Esophagus muscularis mucosa (tissue), 4 donors: ENCODE data around the gene NCAM1.

Experiments used
- CTCF ChIP-seq, 3 experiments: fragments of 200-600 bp in 2 of 3; fragments of 450-650 bp in 1 of 3; sonication (generic) in 2 of 3; IDR thresholded peaks; one replicate each; pipeline ENCODE4 v1.5.1; 2017 to 2019; ENCODE audit warnings: antibody characterized with exemption in 3 of 3, mild to moderate bottlenecking in 2 of 3, moderate library complexity in 1 of 3
- EP300 ChIP-seq: sonication (generic); formaldehyde crosslinking; IDR thresholded peaks from one replicate; pipeline ENCODE4 v1.6.1; 2017; ENCODE audit warnings: antibody characterized with exemption
- POLR2AphosphoS5 ChIP-seq, 2 donors: sonication (generic); formaldehyde crosslinking; IDR thresholded peaks; one replicate each; pipeline ENCODE4 v1.6.1; 2017; ENCODE audit warnings: antibody characterized with exemption in 2 of 2

GRCh38 chr11:113260096-113260425, 298.8 kb downstream of the NCAM1 start:
- TF ChIP-seq CTCF (IDR thresholded peaks at IDR 0.05) (no peak), POLR2AphosphoS5 (IDR thresholded peaks at IDR 0.05) (no peak), EP300 (no peak)
